Stimulated activated CD8-positive, alpha-beta memory T cell treated with anti-CD3 and anti-CD28 coated beads, Interleukin-4, amount 100 ng/mL, for 4 hours (primary cell): ENCODE results near the gene GFI1.

Source experiments
- DNase-seq, 2 donors: peaks; one replicate each; pipeline ENCODE4 v3.0.0-alpha.2; 2020; ENCODE audit warnings: low read depth in 2 of 2, low spot score in 1 of 2

Gene GFI1

GRCh38 chr1:92488832-92489231 is 2.1 kb upstream of the GFI1 start:
- DNase-seq: no peak

- DNase-seq: no peak
Observed at GRCh38 chr1:92488416-92488815, 1.7 kb upstream of the GFI1 start.

DNA sequence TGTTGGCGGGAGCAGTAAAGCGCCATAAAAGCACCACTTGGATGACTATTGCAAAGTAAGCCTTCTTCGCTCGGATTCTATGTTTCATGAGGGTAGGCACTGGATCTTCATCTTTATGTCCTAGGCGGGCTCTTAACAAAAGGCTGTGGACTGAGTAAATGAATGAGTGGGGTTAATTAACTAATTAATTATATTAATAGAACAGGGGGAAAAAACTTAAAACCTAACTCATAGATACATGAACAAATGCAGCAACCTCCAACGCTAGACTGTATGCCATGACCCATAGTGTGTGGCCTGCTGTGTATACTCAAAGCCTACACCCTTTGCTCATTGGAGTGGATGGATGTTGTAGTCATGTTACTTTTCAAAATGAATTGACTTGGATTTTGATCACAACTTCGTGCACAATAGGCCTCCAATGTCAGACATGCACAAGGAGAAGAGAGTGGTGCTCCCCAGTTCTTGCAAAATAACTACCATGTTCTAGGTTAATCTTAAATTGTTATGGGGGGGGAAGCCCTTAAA is 417 bp upstream of the GFI1 start:
- no peak for DNase-seq

DNA sequence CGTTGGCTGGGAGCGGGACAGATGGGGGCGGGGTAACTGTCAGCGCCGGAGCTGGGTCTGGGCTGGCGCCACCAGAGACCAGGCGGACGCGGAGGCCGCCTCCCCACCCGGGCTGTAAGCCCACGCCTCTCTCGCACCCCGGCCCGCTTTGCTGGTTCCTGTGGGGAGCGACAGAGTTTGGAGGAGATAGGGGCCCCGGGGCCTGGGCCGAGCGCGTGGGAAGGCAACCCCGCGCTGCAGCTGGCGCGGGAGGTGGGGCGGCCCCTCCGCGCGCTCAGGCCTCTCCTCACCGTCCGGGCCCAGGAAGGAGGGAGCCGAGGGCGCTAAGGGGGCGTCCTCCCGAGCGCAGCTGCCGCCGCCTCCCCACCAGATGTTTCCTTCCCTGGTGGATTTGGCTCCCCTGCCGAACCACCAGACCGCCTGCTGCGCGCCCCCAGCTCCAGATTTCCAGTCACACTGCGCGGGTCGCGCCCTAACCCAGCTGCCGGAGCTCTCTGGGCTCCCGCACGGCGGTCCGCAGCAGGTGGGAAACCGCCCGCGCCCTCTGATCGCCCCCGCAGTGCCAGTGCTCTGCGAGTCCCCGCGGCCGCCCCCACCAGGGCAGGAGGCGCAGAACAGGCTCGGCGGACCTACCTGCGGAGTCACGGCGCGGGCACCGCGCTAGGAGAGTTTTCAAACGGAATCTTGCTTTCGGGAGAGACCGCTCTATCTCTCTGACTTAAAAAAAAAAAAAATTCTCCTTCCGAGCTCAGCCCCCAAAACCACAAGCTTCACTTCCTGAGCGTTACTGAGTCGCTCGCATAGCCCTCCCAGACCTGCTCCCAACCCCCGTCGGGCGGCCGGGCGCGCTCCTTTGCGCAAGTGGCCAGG is 1.1 kb downstream of the GFI1 start:
- DNase-seq: peak in 1 of 2 donors; percentile 85

- peak in 1 of 2 donors; percentile 76 for DNase-seq
Observed at GRCh38 chr1:92484472-92485380, 2.0 kb downstream of the GFI1 start.

DNA sequence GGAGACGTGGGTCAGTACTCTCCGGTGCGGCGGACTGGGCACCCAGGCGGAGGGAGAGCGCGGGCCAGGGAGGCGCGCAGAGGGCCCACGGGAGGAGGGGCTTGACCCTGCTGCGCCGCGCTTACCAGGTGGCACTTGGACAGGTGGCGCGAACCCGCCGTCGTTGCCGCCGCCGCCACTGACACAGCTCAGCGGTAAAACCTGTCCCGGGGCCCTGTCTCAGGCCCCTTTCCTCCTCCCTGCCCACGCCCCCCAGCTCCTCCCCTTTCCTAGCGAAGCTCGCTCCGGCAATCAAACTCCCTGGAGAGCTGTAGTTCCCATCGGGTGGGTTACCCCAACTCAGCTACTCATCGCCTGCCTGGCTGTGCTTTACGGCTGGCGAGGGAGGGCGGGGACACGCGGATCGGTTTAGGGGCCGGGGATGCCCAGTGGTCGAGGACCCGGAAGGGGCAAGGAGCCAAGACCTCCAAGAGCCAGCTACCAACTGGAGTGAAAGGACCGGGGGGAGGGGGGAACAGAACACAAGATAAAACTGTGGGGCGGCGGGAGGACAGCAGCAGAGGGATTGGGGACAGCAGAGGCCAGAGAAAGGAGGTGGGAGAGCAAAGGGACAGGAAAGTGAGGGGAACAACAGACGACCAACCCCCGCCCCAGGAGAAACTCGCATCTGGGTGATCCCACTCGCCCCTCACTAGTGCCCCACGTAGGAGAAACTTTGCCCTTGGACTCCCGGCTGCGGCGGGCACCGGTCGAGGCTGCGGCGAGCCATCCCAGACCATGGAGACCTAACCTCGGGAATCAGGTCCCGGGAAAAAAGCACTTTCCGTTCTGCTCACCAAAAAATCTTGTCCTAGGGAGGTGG is 2.9 kb downstream of the GFI1 start:
- peak in 1 of 2 donors; percentile 65 for DNase-seq

- no peak for DNase-seq
Observed at GRCh38 chr1:92482665-92483609, 3.8 kb downstream of the GFI1 start.

GRCh38 chr1:92481971-92482664 is 4.6 kb downstream of the GFI1 start:
- no peak for DNase-seq

GRCh38 chr1:92481599-92481925 is 5.2 kb downstream of the GFI1 start:
- no peak for DNase-seq

- no peak for DNase-seq
Observed at GRCh38 chr1:92480813-92481598, 5.7 kb downstream of the GFI1 start.

DNA sequence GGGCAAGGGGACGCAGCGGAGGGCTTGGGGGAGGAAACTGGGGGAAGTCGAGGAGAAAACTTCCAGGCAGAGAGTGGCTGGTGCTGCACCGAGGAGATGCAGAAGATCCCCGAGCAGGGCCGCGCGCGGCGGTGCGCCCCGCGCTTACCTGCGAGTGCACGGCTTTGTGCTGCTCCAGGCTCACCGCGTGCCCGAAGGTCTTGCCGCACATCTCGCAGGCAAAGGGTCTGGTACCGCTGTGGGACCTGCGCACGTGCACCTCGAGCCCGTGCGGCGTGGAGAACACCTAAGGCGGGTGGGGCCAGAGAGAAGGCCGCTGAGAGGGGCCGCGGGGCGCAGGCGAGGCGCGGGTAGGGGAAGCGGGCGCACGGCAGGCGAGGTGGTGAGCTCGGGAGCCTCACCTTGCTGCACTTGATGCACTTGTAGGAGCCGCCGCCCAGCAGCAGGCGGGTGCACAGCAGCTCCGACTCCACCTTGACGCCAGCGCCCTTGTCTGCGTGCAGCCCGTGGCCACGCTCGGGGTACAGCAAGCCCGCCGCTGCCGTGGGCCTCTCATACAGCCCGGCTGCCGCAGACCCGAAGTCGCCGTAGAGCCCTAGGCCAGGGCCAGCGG is 6.4 kb downstream of the GFI1 start:
- no peak for DNase-seq

DNA sequence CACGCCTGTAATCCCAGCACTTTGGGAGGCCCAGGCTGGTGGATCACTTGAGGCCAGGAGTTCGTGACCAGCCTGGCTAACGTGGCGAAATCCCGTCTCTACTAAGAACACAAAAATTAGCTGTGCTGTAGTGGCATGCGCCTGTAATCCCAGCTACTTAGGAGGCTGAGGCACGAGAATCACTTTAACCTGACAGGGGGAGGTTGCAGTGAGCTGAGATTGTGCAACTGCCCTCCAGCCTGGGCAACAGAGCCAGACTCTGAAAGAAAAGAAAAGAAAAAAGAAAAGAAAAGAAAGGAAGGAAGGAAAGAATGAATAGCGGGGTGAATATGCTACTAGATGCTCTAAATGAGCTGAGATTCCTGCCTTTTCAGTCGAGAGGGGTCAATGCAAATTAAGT is 7.1 kb downstream of the GFI1 start:
- no peak for DNase-seq

- DNase-seq: no peak
Observed at GRCh38 chr1:92478393-92478792, 8.3 kb downstream of the GFI1 start.

DNA sequence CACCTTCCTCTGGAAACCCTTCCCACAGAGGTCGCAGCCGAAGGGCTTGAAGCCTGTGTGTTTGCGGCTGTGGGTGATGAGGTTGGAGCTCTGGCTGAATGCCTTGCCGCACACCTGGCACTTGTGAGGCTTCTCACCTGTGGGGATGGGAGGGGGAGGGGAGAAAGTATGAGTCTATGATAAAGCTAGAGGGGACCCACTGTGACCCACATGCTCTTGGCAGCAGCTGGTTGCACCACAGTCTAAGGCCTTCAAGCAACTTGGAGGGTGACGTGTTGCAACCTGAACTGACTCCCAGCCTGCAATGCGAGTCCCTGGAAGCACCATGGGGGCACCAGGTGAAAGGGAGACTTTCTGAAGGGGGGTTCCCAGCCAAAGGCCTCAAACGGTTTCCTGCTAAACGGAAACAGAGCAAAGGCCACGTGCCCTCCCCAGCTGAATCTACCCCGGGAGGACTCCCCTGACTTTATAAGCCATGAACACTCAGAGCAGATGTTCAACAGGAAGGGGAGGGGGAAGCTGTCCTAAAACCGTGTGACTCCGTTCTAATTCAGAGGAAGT is 10.6 kb downstream of the GFI1 start:
- peak in 1 of 2 donors; percentile 46 for DNase-seq

DNA sequence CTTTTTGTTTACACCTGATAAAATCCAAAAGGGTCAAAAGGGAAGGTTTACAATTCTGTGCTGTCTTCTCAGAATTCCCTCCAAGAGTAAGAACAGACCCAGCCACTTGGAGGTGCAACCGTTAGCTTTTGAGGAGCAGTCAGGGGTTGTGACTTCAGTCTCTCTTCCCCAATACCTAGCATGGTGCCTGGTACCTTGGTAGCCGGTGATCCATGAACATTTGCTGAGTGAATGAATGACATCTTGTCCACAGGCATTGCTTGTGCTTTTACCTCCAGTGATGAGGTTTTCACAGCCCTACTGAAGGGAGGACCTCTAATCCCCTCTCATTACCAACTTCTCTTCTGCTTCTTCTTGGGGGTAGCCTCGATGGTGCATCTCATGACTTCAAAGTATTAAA is 11.7 kb downstream of the GFI1 start:
- no peak for DNase-seq

DNA sequence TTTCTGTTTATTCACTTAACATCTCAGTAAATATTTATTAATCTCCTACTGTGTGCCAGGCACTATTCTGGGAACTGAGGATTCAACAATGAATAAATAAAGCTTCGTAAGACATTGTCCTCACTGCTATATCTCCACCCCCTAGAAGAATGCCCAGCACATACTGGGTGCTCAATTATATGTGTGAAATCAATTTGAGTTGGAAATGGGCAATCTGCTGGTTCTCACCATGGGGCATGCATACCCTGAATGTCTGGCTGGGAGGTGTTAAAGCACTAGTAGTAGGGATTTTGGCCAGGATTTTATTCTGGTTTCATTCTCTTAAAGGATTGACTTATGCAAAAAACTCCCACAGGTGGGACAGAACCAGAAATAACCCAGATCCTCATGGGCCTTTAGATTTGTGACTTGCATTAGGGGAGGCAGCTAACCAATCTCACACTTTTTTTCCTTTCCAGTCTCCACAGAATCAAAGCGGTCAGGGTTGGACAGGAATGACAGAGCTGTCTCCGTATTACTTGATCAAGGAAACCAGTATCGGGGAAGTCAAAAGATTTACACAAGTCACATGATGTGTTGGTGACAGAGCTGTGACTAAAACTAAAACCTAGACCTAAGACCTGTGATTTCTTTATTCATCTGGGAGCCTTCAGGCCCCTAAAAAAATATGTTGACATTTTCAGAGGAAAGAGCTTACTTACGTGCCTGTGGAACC is 12.8 kb downstream of the GFI1 start:
- no peak for DNase-seq

- no peak for DNase-seq
Observed at GRCh38 chr1:92470216-92470615, 16.5 kb downstream of the GFI1 start.
